Nephron progenitor cell (in vitro differentiated cells): ENCODE results near the gene PDE10A.
A peak's percentile ranks its signal among the peaks of the same experiment; 100 is the strongest.

ENCODE experiments used
- DNase-seq: peaks from one replicate; pipeline ENCODE4 v3.0.0; 2021
- H3K27ac Mint-ChIP-seq: 2 replicates; pipeline ENCODE4 v1.8.0; 2021; ENCODE audit warnings: mild to moderate bottlenecking, moderate library complexity, mixed read lengths
- H3K27me3 Mint-ChIP-seq: 2 replicates; pipeline ENCODE4 v1.8.0; 2021; ENCODE audit warnings: mild to moderate bottlenecking, low read depth, mixed read lengths; ENCODE audit not compliant: poor library complexity
- H3K36me3 Mint-ChIP-seq: 2 replicates; pipeline ENCODE4 v1.8.0; 2021; ENCODE audit warnings: low read depth, mixed read lengths
- H3K4me1 Mint-ChIP-seq: 2 replicates; pipeline ENCODE4 v1.8.0; 2021; ENCODE audit warnings: mixed read lengths
- H3K4me3 Mint-ChIP-seq: 2 replicates; pipeline ENCODE4 v1.8.0; 2021; ENCODE audit warnings: mild to moderate bottlenecking, moderate library complexity, mixed read lengths
- H3K9me3 Mint-ChIP-seq: 2 replicates; pipeline ENCODE4 v1.8.0; 2021; ENCODE audit warnings: mild to moderate bottlenecking, moderate library complexity, mixed read lengths
- TF ChIP-seq, protein P1 (sequence below): fragments of 200-600 bp; sonication (generic); IDR thresholded peaks from 2 replicates; pipeline ENCODE4 v1.5.0; 2021; ENCODE audit warnings: antibody characterized with exemption

The PDE10A gene

DNA sequence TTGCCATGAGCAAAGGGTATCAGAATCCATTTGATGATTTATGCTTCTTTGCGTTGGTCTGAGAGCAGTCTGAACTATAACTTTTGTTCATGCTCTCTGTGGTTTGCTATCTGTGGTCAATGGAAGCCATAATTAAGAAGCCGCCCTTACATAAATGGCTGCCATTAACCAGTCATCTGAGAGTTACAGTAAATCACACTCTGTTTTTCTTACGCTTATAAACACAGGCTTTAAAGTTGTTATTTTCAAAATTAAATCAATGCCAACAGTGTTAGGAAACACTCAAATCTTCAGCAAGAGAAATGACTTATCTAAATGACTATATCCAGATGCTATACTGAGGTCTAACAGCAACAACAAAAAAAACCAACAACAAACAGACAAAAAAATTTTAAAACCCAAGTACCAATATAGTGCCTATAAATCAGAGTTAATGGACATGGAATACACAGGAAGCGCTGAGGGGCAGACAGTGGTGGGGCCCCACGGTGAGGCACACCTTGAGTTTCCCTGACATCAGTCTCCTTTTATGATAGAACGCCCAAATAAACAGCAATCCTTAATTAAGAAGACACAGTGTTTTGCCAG lies 245.7 kb downstream of the PDE10A start:
- Mint-ChIP-seq H3K9me3 (no peaks in the 10 kb centered on the region), H3K4me3 (no peak overlapping the region), H3K36me3 (peaks cover 30% of the 10 kb centered on the region), H3K27ac (peak overlapping the region; percentile 80), H3K27me3 (no peaks in the 10 kb centered on the region), H3K4me1 (peaks cover 7% of the 10 kb centered on the region)
- TF ChIP-seq, protein P1, sequence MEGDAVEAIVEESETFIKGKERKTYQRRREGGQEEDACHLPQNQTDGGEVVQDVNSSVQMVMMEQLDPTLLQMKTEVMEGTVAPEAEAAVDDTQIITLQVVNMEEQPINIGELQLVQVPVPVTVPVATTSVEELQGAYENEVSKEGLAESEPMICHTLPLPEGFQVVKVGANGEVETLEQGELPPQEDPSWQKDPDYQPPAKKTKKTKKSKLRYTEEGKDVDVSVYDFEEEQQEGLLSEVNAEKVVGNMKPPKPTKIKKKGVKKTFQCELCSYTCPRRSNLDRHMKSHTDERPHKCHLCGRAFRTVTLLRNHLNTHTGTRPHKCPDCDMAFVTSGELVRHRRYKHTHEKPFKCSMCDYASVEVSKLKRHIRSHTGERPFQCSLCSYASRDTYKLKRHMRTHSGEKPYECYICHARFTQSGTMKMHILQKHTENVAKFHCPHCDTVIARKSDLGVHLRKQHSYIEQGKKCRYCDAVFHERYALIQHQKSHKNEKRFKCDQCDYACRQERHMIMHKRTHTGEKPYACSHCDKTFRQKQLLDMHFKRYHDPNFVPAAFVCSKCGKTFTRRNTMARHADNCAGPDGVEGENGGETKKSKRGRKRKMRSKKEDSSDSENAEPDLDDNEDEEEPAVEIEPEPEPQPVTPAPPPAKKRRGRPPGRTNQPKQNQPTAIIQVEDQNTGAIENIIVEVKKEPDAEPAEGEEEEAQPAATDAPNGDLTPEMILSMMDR, result no peak
- DNase-seq, result no peak

DNA sequence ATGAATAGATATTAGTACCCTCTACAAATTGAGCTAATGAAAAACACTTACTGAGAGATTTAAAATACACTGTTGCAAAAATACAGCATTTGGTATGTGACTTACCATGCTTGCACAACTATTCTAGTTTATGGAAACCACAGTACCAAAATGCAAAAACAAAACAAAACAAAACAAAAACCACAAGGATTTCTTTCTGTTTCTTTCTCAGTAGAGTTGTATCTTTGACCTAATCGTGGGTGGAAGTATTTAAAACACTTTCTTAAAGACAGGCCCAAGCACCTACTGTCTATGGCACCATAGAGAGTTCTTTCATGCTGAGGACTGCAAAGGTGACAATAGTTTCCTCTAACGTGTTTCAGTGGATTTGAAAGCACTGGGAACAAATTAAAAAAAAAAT lies 258.3 kb downstream of the PDE10A start:
- no peak overlapping the region for H3K27ac Mint-ChIP-seq
- TF ChIP-seq, protein P1, result no peak
- peaks cover 10% of the 10 kb centered on the region for H3K9me3 Mint-ChIP-seq
- H3K27me3 Mint-ChIP-seq, result no peaks in the 10 kb centered on the region
- H3K4me1 Mint-ChIP-seq, result no peaks in the 10 kb centered on the region
- H3K4me3 Mint-ChIP-seq, result no peak overlapping the region
- peaks cover 31% of the 10 kb centered on the region for H3K36me3 Mint-ChIP-seq
- DNase-seq, result no peak

DNA sequence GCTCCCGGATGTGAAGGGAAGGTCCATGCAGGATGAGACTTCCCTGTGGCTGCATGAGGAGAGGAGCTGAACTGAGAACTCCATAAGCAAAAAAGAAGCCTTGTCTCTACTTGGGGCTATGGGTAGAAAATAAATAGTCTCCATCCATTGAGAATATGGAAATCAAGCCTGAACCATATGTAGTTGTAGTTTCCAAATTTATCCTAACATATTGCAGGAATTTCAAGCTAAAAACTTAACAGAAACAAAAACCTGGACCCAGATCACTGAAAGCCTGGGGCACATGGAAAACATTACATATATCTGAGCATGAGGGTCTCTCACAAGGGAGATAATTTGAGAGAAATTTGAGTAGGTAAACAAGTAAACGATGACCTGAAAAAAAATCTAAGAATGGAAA lies 258.7 kb downstream of the PDE10A start:
- DNase-seq, result no peak
- Mint-ChIP-seq H3K36me3 (peaks cover 30% of the 10 kb centered on the region), H3K9me3 (peaks cover 11% of the 10 kb centered on the region), H3K4me3 (no peak overlapping the region), H3K27ac (no peak overlapping the region), H3K4me1 (no peaks in the 10 kb centered on the region), H3K27me3 (no peaks in the 10 kb centered on the region)
- TF ChIP-seq, protein P1, result no peak

DNA sequence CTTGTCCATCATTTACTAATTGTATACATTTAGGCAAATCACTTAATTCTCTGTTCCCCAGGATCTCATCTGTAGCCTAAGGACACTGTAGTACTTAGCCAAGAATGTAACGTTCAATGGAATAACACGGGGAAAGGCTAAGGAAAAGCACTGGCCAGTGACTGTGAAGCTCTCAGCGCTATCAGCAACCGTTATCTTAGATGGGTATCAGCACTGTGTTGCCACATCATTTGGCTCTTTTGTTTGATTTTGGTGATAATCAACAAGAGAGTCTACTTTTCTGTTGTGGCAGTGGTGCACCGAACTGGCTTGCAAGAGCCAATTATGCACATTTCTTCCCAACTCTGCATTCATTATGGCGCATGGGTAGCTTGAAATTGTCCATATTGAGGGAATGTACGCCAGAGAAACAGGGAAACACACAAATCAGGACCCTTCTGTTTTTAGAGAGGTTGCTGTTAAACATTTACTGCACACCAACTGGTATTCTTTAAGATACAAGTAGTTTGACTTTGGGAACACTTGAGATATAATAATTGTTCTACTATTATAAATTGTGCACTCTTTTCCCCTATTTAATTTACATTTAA lies 259.9 kb downstream of the PDE10A start:
- Mint-ChIP-seq H3K36me3 (peaks cover 32% of the 10 kb centered on the region), H3K27ac (no peak overlapping the region), H3K4me1 (no peaks in the 10 kb centered on the region), H3K9me3 (peaks cover 11% of the 10 kb centered on the region), H3K4me3 (no peak overlapping the region), H3K27me3 (no peaks in the 10 kb centered on the region)
- no peak for DNase-seq
- TF ChIP-seq, protein P1, result no peak

DNA sequence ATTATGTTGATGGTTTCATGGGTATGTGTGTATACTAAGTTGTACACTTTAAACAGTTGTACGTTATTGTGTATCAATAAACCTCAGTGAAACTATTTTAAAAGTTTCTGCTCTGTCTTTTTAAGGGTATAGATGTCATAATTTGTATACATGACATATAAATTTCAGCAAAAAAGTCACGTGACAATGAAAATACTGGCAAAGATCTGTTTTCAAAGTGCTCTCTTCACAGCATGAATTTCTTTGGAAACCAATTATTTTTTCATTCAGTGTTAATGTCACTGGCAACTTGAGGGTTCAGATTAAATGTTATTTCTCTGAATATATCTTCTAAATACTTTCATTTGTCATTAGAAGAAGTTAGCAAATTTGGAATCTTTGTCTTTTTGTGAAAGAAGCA lies 261.9 kb downstream of the PDE10A start:
- Mint-ChIP-seq H3K36me3 (peaks cover 32% of the 10 kb centered on the region), H3K27ac (no peak overlapping the region), H3K9me3 (peaks cover 11% of the 10 kb centered on the region), H3K4me3 (no peak overlapping the region), H3K4me1 (no peaks in the 10 kb centered on the region), H3K27me3 (no peaks in the 10 kb centered on the region)
- TF ChIP-seq, protein P1, result no peak
- no peak for DNase-seq

DNA sequence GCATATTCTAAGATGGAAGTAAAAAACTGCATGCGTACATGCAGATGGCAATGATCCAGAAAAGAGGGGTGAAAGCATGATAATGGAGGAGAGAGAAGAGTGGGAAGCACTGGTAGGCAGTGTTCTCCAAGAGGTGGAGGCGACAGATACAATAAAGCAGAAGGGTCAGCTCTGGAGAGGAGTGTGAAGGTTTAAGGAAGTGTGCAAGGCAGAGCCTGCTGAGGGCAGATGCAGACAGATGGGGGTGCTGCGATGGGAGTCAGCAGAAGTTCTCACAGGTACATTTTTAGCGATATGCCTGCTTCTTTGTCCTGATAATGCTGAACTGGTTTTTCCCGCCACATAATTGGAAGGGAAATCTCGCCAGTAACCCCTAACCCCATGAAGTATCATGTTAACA lies 272.6 kb downstream of the PDE10A start:
- Mint-ChIP-seq H3K27ac (peak overlapping the region; percentile 52), H3K27me3 (no peaks in the 10 kb centered on the region)
- DNase-seq, result no peak

More for the DNA sequence above, 272.6 kb downstream of the PDE10A start:
- no peaks in the 10 kb centered on the region for H3K4me1 Mint-ChIP-seq
- H3K4me3 Mint-ChIP-seq, result no peak overlapping the region
- peaks cover 68% of the 10 kb centered on the region for H3K36me3 Mint-ChIP-seq
- H3K9me3 Mint-ChIP-seq, result peaks cover 4% of the 10 kb centered on the region
- TF ChIP-seq, protein P1, result no peak
